NCI-H146 treated with DMSO at 0.1 percent for 48 hours (cell line): ENCODE data around the gene PRSS3.
A peak's percentile ranks its signal among the peaks of the same experiment; 100 is the strongest.
"Not testable (repeated sequence)": the region's sequence is repeated elsewhere in the genome, so short reads cannot be mapped to it uniquely, and the experiment has no call there.

Experiments
- DNase-seq: peaks from one replicate; lab custom pipeline; 2025; ENCODE audit not compliant: unreplicated experiment; lab: John Stamatoyannopoulos, UW

The PRSS3 gene

DNA sequence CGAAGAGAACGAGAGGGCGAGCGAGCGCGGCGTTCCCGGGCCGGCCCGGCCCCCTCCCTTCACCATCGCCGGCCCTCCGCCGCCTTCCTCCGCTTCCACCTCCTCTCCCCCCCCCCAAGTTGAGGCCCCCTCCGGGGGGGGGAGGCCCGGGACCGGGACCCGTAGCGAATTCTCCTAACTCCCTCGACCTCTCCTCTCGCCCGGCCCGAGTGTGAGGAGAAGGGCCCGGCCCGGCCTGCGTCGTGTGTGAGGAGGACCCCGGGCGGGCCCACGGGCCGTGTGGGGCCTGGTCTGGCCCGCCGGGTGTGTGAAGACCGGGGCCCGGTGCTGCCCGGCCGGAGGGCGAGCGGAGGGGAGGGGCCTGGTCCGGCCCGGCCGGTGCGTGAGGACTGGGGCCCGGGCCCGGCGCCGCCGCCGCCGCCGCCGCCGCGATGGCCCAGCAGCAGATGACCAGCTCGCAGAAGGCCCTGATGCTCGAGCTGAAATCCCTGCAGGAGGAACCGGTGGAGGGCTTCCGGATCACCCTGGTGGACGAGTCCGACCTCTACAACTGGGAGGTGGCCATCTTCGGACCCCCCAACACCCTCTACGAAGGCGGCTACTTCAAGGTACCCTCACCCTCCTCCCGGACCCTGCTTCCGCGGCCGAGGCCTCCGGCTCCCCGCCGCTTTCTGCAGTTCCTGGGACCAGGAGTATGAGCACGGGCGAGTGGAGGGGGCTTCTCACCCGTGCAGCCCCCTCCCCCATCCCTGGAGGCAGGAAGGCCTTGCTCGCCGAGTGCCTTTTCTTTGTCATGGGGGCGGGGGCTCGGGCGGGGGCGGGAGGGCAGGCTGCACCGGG, 22.2 kb downstream of the PRSS3 start:
- DNase-seq: peak; percentile 65

DNA sequence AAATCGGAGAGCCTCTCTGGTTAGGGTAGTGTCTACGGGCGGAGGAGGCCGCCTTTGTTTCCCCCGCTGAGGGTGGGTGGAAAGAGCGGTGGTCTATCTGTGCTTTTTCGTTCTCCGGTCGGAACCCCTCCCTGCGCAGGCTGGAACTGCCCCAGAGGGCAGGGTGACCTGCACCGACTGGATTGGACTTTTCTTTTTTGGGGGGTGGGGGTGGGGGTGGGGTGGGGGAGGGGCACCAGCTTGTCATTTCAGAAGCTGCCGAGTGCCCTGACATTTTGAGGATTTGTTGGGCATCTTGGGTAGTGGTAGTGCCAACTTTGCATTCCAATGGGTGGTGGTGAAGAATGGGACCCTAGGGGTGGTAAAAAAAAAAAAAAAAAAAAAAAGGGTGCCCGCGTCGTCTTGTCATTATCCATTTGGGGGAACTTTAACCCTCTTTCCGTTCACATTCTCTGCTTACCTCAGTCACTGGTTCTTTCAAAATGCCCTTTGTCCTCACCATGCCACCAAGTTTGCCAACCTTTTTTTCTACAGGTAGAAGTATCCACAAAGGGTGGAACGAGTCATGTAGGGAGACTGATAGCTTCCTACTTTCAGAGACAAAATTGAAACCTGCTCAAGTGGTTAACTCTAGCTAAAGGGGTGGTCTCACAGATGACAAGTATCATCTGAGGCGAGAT, 22.9 kb downstream of the PRSS3 start:
- DNase-seq: no peak

GRCh38 chr9:33818847-33819500, 23.6 kb downstream of the PRSS3 start:
- DNase-seq: no peak

- DNase-seq: no peak
Observed at GRCh38 chr9:33820231-33820745, 24.9 kb downstream of the PRSS3 start.

GRCh38 chr9:33823801-33824200, 28.4 kb downstream of the PRSS3 start:
- no peak for DNase-seq

DNA sequence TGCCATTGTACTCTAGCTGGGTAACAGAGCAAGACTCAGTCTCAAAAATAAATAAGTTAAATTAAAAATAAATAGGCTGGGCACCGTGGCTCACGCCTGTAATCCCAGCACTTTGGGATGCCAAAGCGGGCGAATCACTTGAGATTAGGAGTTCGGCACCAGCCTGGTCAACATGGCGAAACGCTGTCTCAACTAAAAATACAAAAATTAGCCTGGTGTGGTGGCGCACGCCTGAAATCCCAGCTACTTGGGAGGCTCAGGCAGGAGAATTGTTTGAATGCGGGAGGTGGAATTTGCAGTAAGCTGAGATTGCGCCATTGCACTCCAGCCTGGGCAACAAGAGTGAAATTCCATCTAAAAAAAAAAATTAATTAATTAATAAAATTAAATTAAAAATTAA, 31.9 kb downstream of the PRSS3 start:
- DNase-seq: not testable (repeated sequence)

DNA sequence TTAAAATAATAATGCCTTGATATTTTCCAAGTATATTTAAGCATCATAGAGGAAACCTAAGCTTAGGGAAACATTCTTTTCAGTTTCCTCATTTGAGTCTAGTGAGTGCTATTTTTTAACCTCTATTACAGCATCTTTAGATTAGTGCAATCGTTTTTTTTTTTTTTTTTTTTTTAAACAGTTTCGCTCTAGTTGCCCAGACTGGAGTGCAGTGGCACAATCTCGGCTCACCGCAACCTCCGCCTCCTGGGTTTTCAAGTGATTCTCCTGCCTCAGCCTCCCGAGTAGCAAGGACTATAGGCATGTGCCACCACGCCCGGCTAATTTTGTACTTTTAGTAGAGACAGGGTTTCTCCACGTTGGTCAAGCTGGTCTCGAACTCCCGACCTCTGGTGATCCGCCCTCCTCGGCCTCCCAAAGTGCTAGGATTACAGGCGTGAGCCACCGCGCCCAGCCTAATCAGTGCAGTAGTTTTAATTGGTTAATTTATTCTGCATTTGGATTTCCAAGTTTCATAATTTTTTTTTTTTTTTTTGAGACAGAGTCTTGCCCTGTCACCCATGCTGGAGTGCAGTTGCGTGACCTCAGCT, 34.4 kb downstream of the PRSS3 start:
- DNase-seq: not testable (repeated sequence)

- no peak for DNase-seq
Observed at GRCh38 chr9:33835625-33836260, 40.4 kb downstream of the PRSS3 start.

- DNase-seq: not testable (repeated sequence)
Observed at GRCh38 chr9:33836261-33836660, 40.9 kb downstream of the PRSS3 start.

DNA sequence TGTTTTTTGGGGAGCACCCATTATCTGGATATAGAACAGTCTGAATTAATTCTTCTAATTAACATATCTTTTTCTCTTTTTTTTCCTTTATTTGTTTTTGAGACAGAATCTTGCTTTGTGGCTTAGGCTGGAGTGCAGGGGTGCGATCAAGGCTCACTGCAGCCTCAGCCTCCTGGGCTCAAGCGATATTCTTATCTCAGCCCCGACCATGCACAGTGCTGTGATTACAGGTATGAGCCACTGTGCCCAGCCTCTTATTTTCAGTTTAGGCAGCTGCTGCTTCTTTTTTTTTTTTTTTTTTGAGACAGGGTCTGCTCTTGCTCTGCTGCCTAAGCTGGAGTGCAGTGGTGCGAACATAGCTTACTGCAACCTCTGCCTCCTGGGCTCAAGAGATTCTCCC, 41.8 kb downstream of the PRSS3 start:
- DNase-seq: no peak

- DNase-seq: no peak
Observed at GRCh38 chr9:33840381-33840780, 45.0 kb downstream of the PRSS3 start.

DNA sequence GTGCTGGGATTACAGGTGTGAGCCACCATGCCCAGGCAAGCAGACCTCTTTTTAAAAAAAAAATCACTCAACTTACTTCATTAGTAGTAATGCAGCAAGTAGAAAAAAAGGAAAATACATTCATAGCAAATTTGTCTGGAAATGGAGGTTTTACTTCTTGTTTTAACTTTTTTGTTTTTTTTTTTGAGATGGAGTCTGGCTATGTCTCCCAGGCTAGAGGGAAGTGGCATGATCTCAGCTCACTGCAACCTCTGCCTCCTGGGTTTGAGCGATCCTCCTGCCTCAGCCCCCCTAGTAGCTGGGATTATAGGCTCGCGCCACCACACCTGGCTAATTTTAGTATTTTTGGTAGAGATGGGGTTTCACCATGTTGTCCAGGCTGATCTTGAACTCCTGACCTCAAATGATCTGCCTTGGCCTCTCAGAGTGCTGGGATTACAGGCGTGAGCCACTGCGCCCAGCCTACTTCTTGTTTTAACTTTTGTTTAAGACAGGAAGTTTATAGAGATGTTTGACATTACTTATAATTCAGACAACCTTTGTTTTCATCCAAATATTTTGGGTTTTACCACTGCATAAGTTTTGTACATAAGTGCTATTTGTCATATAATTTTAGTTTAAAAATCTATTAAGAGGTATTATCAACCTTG, 48.1 kb downstream of the PRSS3 start:
- no peak for DNase-seq

GRCh38 chr9:33846231-33846630, 50.9 kb downstream of the PRSS3 start:
- DNase-seq: no peak

DNA sequence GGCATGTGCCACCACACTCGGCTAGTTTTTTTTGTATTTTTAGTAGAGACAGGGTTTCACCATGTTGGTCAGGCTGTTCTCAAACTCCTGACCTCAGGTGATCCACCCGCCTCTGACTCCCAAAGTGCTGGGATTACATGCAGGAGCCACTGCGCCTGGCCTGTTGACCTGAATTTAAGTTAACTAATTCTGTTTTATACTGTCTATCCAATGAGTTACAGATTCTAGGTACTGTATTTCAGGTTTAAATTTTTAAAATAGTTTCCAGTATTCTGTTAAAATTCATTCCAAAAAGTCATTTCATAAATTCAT, 52.5 kb downstream of the PRSS3 start:
- not testable (repeated sequence) for DNase-seq
